Calu3 (cell line): ENCODE data around the gene DNAJA2. TPM values are rescaled to one million over a fixed set of nuclear protein-coding genes. Genes with fewer than 3 reads are reported as not detected.
"Not testable (repeated sequence)": the region's sequence is repeated elsewhere in the genome, so short reads cannot be mapped to it uniquely, and the experiment has no call there.

Experiments used
- BruUV-seq: library from RNA; stranded (reverse); fragments of 400-500 nt; replicated peaks from 2 replicates; lab custom pipeline; 2021; lab: Mats Ljungman, UMichigan
- CTCF ChIA-PET: fragments of 300-600 bp; sonication (Branson Sonifier 250); formaldehyde crosslinking; loops from one replicate; lab custom pipeline; 2022; ENCODE audit warnings: antibody characterized with exemption; lab: Charles Lee
- DNase-seq: peaks from one replicate; pipeline ENCODE4 v3.0.0; 2022
- H3K27ac Mint-ChIP-seq: one replicate; pipeline ENCODE4 v1.8.0; 2022; ENCODE audit warnings: mixed read lengths; ENCODE audit not compliant: unreplicated experiment
- H3K27me3 Mint-ChIP-seq: one replicate; pipeline ENCODE4 v1.8.0; 2022; ENCODE audit warnings: mixed read lengths; ENCODE audit not compliant: unreplicated experiment
- H3K36me3 Mint-ChIP-seq: one replicate; pipeline ENCODE4 v1.8.0; 2022; ENCODE audit warnings: mild to moderate bottlenecking, moderate library complexity, mixed read lengths; ENCODE audit not compliant: insufficient read depth, unreplicated experiment
- H3K4me1 Mint-ChIP-seq: one replicate; pipeline ENCODE4 v1.8.0; 2022; ENCODE audit warnings: mild to moderate bottlenecking, low read depth, mixed read lengths; ENCODE audit not compliant: unreplicated experiment
- H3K4me3 Mint-ChIP-seq: one replicate; pipeline ENCODE4 v1.8.0; 2022; ENCODE audit warnings: mild to moderate bottlenecking, low read depth, moderate library complexity, mixed read lengths; ENCODE audit not compliant: unreplicated experiment
- H3K9me3 Mint-ChIP-seq: one replicate; pipeline ENCODE4 v1.8.0; 2022; ENCODE audit warnings: low read depth, mixed read lengths; ENCODE audit not compliant: unreplicated experiment
- CTCF ChIP-seq: fragments of 200-600 bp; IDR thresholded peaks from one replicate; pipeline ENCODE4 v1.8.0; 2022; ENCODE audit warnings: antibody characterized with exemption; ENCODE audit not compliant: unreplicated experiment
- intact Hi-C: fragments of 100-400 bp; cut with micrococcal nuclease; formaldehyde crosslinking; loops from one replicate; pipeline ENCODE4 v1.10.0; 2022; ENCODE audit not compliant: unreplicated experiment
- total RNA-seq: library from RNA; stranded (reverse); gene quantifications from 2 replicates; pipeline ENCODE4 v1.2.3, GENCODE V29; 2022

Gene DNAJA2
- total RNA-seq, 1 experiment from 2014 or later: 76.8 TPM

DNA sequence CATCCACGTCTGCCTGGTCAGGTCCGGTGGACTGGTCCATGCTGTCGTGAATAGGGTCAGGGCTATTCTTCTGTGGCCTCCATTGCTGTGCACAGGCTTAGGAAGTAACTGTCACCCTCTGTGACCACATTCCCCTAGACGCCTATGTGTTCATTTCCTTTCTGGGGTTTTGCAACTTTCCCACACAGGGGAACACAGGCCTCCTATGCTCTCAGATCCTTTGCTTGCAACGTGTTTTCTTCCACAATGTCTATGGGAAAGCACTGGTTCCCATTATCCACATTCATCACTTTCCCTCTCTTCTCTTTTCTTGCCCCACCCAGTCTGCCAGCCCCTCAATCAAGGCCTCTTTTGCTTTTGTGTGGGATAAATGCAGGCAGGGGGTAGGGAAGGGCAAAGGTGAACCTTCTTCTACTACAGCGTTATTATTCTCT is 43.2 kb upstream of the DNAJA2 start:
- no peaks in the 10 kb centered on the region for H3K36me3 Mint-ChIP-seq
- no peaks in the 10 kb centered on the region for H3K9me3 Mint-ChIP-seq
- no peaks in the 10 kb centered on the region for H3K27me3 Mint-ChIP-seq
- BruUV-seq: no TSS peak
- CTCF ChIA-PET: no interaction called here
- TF ChIP-seq CTCF: no peak
- no peak for DNase-seq
- H3K4me3 Mint-ChIP-seq: no peak overlapping the region
- intact Hi-C loops: loop anchor here (10.0 kb wide), 1 partner anchor 162 kb away; no protein-coding TSS in a partner anchor
- no peaks in the 10 kb centered on the region for H3K4me1 Mint-ChIP-seq
- H3K27ac Mint-ChIP-seq: no peak overlapping the region

GRCh38 chr16:47013910-47014309 is 40.4 kb upstream of the DNAJA2 start:
- no peak overlapping the region for H3K27ac Mint-ChIP-seq
- no TSS peak for BruUV-seq
- CTCF ChIA-PET: no interaction called here
- DNase-seq: no peak
- H3K27me3 Mint-ChIP-seq: no peaks in the 10 kb centered on the region
- no peaks in the 10 kb centered on the region for H3K4me1 Mint-ChIP-seq
- intact Hi-C loops: loop anchor here (10.0 kb wide), 1 partner anchor 159 kb away; no protein-coding TSS in a partner anchor
- no peaks in the 10 kb centered on the region for H3K9me3 Mint-ChIP-seq
- no peak for TF ChIP-seq CTCF
- no peak overlapping the region for H3K4me3 Mint-ChIP-seq
- no peaks in the 10 kb centered on the region for H3K36me3 Mint-ChIP-seq

DNA sequence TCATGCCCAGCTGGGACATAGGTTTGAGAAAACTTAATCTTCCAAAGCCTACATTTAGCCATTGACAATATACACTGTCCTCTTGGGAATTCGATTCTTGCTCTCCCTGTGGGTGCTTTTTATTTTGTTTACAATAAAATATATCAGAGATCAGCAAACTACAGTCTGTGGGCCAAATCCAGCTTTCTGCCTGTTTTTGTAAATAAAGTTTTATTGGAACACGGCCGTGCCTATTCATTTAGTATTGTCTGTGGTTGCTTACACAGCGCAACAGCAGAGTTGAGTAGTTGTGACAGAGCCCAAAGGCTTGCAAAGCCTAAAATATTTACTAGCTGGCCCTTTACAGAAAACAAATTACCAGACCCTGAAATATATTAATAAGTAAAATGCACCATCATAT is 39.7 kb upstream of the DNAJA2 start:
- no peaks in the 10 kb centered on the region for H3K36me3 Mint-ChIP-seq
- H3K27me3 Mint-ChIP-seq: no peaks in the 10 kb centered on the region
- no peaks in the 10 kb centered on the region for H3K4me1 Mint-ChIP-seq
- H3K9me3 Mint-ChIP-seq: no peaks in the 10 kb centered on the region
- TF ChIP-seq CTCF: no peak
- no peak overlapping the region for H3K27ac Mint-ChIP-seq
- no peak for DNase-seq
- no TSS peak for BruUV-seq
- no peak overlapping the region for H3K4me3 Mint-ChIP-seq
- CTCF ChIA-PET: no interaction called here
- intact Hi-C loops: loop anchor here (10.0 kb wide), 1 partner anchor 158 kb away; no protein-coding TSS in a partner anchor

GRCh38 chr16:47010812-47011211 is 37.3 kb upstream of the DNAJA2 start:
- CTCF ChIA-PET, BruUV-seq, H3K27ac Mint-ChIP-seq, H3K4me3 Mint-ChIP-seq, DNase-seq, H3K36me3 Mint-ChIP-seq, H3K4me1 Mint-ChIP-seq, H3K9me3 Mint-ChIP-seq, H3K27me3 Mint-ChIP-seq: not testable (repeated sequence)
- intact Hi-C loops: loop anchor here (10.0 kb wide), 1 partner anchor 156 kb away; no protein-coding TSS in a partner anchor

DNA sequence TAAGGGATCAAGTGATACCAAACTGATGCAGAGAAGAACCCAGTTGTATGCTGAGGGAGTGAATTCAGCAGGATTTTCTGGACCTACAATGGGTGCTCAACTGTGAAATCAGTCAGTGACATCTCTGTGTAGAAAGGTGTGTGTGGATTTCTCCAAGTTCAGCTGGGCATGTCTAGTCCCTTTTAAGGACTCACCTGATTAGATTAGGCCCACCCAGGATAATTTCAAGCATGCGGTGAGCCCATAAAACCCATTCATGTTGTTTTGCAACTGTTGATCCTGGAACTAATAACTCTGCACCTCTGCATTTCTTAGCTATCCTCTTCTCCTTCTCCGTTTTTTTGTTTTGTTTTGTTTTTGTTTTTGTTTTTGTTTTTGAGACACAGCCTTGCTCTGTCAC is 35.1 kb upstream of the DNAJA2 start:
- intact Hi-C loops: no loop called here
- no peaks in the 10 kb centered on the region for H3K9me3 Mint-ChIP-seq
- no peak for TF ChIP-seq CTCF

More for the DNA sequence above, 35.1 kb upstream of the DNAJA2 start:
- CTCF ChIA-PET: no interaction called here
- no TSS peak for BruUV-seq
- Mint-ChIP-seq H3K27ac (no peak overlapping the region), H3K4me1 (no peaks in the 10 kb centered on the region), H3K27me3 (no peaks in the 10 kb centered on the region), H3K36me3 (no peaks in the 10 kb centered on the region), H3K4me3 (no peak overlapping the region)
- no peak for DNase-seq
